H1 (cell line): ENCODE data around the gene GTF2IRD1. TPM values are rescaled to one million over a fixed set of nuclear protein-coding genes. Genes with fewer than 3 reads are reported as not detected.

Source experiments
- CTCF ChIA-PET: fragments of 300-600 bp; sonication (Branson Sonifier 250); formaldehyde crosslinking; loops from one replicate; lab custom pipeline; 2021; ENCODE audit not compliant: partially characterized antibody; lab: Charles Lee
- POLR2A ChIA-PET: fragments of 300-600 bp; sonication (Branson Sonifier 250); formaldehyde crosslinking; loops from one replicate; lab custom pipeline; 2021; ENCODE audit warnings: inconsistent platforms; ENCODE audit not compliant: partially characterized antibody; lab: Charles Lee
- DNase-seq, 2 experiments: peaks; one replicate each; pipeline versions ENCODE4 v3.0.0 to v3.0.0-alpha.2; 2010 to 2022; ENCODE audit warnings: low spot score in 2 of 2, low read depth in 1 of 2, mixed read lengths in 1 of 2
- FAIRE-seq: peaks from 2 replicates; lab custom pipeline; 2011; peaks lifted over from hg19 to GRCh38; lab: Jason Lieb, UNC
- H2AFZ ChIP-seq: 2 replicates; pipeline ENCODE4 v1.8.1; 2012; ENCODE audit warnings: low read length, inconsistent platforms
- H2AK5ac ChIP-seq: 2 replicates; pipeline ENCODE4 v1.6.1; 2013; ENCODE audit warnings: low read depth, low read length
- H2BK120ac ChIP-seq: replicated peaks from 2 replicates; pipeline ENCODE3; 2013; ENCODE audit warnings: low read depth, low read length, inconsistent platforms
- H2BK12ac ChIP-seq: 2 replicates; pipeline ENCODE4 v1.6.1; 2013; ENCODE audit warnings: low read depth, low read length
- H2BK15ac ChIP-seq: 2 replicates; pipeline ENCODE4 v1.6.1; 2013; ENCODE audit warnings: low read length
- H2BK20ac ChIP-seq: 2 replicates; pipeline ENCODE4 v1.6.1; 2013; ENCODE audit warnings: low read length
- H2BK5ac ChIP-seq: 2 replicates; pipeline ENCODE4 v1.6.1; 2013; ENCODE audit warnings: low read depth, low read length
- H3K14ac ChIP-seq: 2 replicates; pipeline ENCODE4 v1.6.1; 2013; ENCODE audit warnings: inconsistent platforms; ENCODE audit not compliant: insufficient read length
- H3K18ac ChIP-seq: 2 replicates; pipeline ENCODE4 v1.6.1; 2013; ENCODE audit warnings: low read length; ENCODE audit errors: extremely low read depth
- H3K23ac ChIP-seq: 2 replicates; pipeline ENCODE4 v1.6.1; 2013; ENCODE audit warnings: inconsistent platforms; ENCODE audit not compliant: insufficient read length
- H3K23me2 ChIP-seq: 2 replicates; pipeline ENCODE4 v1.6.1; 2013; ENCODE audit warnings: low read depth, low read length
- H3K27ac ChIP-seq: 2 replicates; pipeline ENCODE4 v1.6.1; 2011; ENCODE audit warnings: low read depth, low read length, inconsistent platforms
- H3K27me3 ChIP-seq, 4 experiments: replicated peaks in 1 of 4; 1 replicate in 1 of 4; 2 replicates in 3 of 4; pipeline versions ENCODE4 v1.6.1 to v1.8.1; 2011 to 2013; ENCODE audit warnings: low read length in 3 of 4, mild to moderate bottlenecking in 3 of 4, inconsistent platforms in 2 of 4, mixed read lengths in 2 of 4, moderate library complexity in 1 of 4; ENCODE audit not compliant: control insufficient read depth in 3 of 4, insufficient read depth in 3 of 4; ENCODE audit errors: extremely low read depth in 1 of 4
- H3K36me3 ChIP-seq, 4 experiments: 2 replicates each; pipeline versions ENCODE4 v1.6.1 to v1.8.1; 2011 to 2013; ENCODE audit warnings: mild to moderate bottlenecking in 4 of 4, low read length in 3 of 4, moderate library complexity in 2 of 4, control low read depth in 1 of 4, inconsistent platforms in 1 of 4; ENCODE audit not compliant: insufficient read depth in 4 of 4, control insufficient read depth in 2 of 4
- H3K4ac ChIP-seq: replicated peaks from 2 replicates; pipeline ENCODE3; 2013; ENCODE audit warnings: low read length, low read depth, mixed read lengths, inconsistent platforms; ENCODE audit not compliant: insufficient read length
- H3K4me1 ChIP-seq, 4 experiments: replicated peaks in 1 of 4; 1 replicate in 1 of 4; 2 replicates in 3 of 4; pipeline versions ENCODE4 v1.6.1 to v1.8.1; 2011 to 2013; ENCODE audit warnings: low read length in 3 of 4, inconsistent platforms in 2 of 4, mixed read lengths in 1 of 4; ENCODE audit not compliant: insufficient read depth in 4 of 4, control insufficient read depth in 3 of 4
- H3K4me2 ChIP-seq, 2 experiments: 2 replicates each; pipeline versions ENCODE4 v1.6.1 to v1.8.1; 2011 to 2013; ENCODE audit warnings: low read depth in 2 of 2, low read length in 2 of 2, control low read depth in 1 of 2, inconsistent platforms in 1 of 2, mild to moderate bottlenecking in 1 of 2; ENCODE audit not compliant: insufficient read depth in 1 of 2
- H3K4me3 ChIP-seq, 4 experiments: fragments of 200-600, 300-600 bp in 1 of 4; sonication (generic), shearing (Covaris generic), sonication (Bioruptor Twin) in 1 of 4; 2 replicates each; pipeline versions ENCODE4 v1.5.1 to v1.8.1; 2011 to 2016; ENCODE audit warnings: low read length in 4 of 4, low read depth in 3 of 4, control low read depth in 2 of 4, inconsistent platforms in 2 of 4, mild to moderate bottlenecking in 2 of 4, mixed read lengths in 1 of 4, moderate library complexity in 1 of 4; ENCODE audit not compliant: insufficient read depth in 2 of 4; ENCODE audit errors: extremely low read depth in 1 of 4
- H3K56ac ChIP-seq: replicated peaks from 2 replicates; pipeline ENCODE3; 2013; ENCODE audit warnings: low read depth, mild to moderate bottlenecking, mixed read lengths, low read length, inconsistent platforms; ENCODE audit not compliant: insufficient read length
- H3K79me1 ChIP-seq: 2 replicates; pipeline ENCODE4 v1.6.1; 2013; ENCODE audit warnings: low read depth, low read length, control low read depth
- H3K79me2 ChIP-seq, 2 experiments: 2 replicates each; pipeline versions ENCODE4 v1.6.1 to v1.8.1; 2012 to 2013; ENCODE audit warnings: low read length in 2 of 2, mild to moderate bottlenecking in 2 of 2, inconsistent platforms in 1 of 2; ENCODE audit not compliant: insufficient read depth in 2 of 2, control insufficient read depth in 1 of 2
- H3K9ac ChIP-seq, 4 experiments: replicated peaks in 1 of 4; 1 replicate in 1 of 4; 2 replicates in 3 of 4; pipeline versions ENCODE4 v1.6.1 to v1.8.1; 2011 to 2013; ENCODE audit warnings: low read depth in 3 of 4, low read length in 3 of 4, control low read depth in 2 of 4, mild to moderate bottlenecking in 2 of 4, moderate library complexity in 2 of 4, inconsistent platforms in 1 of 4; ENCODE audit errors: extremely low read depth in 1 of 4
- H3K9me3 ChIP-seq, 2 experiments: 2 replicates each; pipeline versions ENCODE4 v1.6.1 to v1.8.1; 2012 to 2013; ENCODE audit warnings: mild to moderate bottlenecking in 2 of 2, moderate library complexity in 2 of 2, control low read depth in 1 of 2, inconsistent platforms in 1 of 2, low read depth in 1 of 2, low read length in 1 of 2, mixed read lengths in 1 of 2; ENCODE audit not compliant: insufficient read depth in 2 of 2
- H4K20me1 ChIP-seq, 2 experiments: replicated peaks in 1 of 2; 2 replicates each; pipeline versions ENCODE3 to v1.8.1; 2011 to 2013; ENCODE audit warnings: inconsistent platforms in 2 of 2, low read length in 2 of 2, mild to moderate bottlenecking in 1 of 2; ENCODE audit not compliant: insufficient read depth in 2 of 2, control insufficient read depth in 1 of 2
- H4K5ac ChIP-seq: 2 replicates; pipeline ENCODE4 v1.6.1; 2013; ENCODE audit warnings: low read length, low read depth, mixed read lengths, inconsistent platforms; ENCODE audit not compliant: insufficient read length
- H4K8ac ChIP-seq: 2 replicates; pipeline ENCODE4 v1.8.0; 2013; ENCODE audit warnings: mild to moderate bottlenecking, moderate library complexity, low read length, inconsistent platforms; ENCODE audit not compliant: insufficient read depth; ENCODE audit errors: extremely low read depth
- H4K91ac ChIP-seq: replicated peaks from 2 replicates; pipeline ENCODE3; 2013; ENCODE audit warnings: low read length, mixed read lengths, inconsistent platforms; ENCODE audit not compliant: insufficient read length
- GABPA ChIP-seq: IDR thresholded peaks from 2 replicates; pipeline ENCODE4 v1.6.1; 2011; ENCODE audit warnings: mild to moderate bottlenecking, low read length, moderate library complexity, borderline replicate concordance; ENCODE audit not compliant: insufficient read depth
- KDM1A ChIP-seq: fragments of 200-600, 300-600 bp; sonication (generic); IDR thresholded peaks from 2 replicates; pipeline ENCODE4 v1.7.1; 2016; ENCODE audit warnings: mild to moderate bottlenecking, low read length, borderline replicate concordance
- KDM4A ChIP-seq: IDR thresholded peaks from one replicate; pipeline ENCODE4 v1.7.1; 2012; ENCODE audit warnings: low read depth, mild to moderate bottlenecking, moderate library complexity, low read length, inconsistent platforms; ENCODE audit not compliant: severe bottlenecking
- MAFK ChIP-seq: IDR thresholded peaks from 2 replicates; pipeline ENCODE4 v1.6.1; 2012; ENCODE audit warnings: low read depth, mild to moderate bottlenecking, improper control_type of control experiment, low read length
- NANOG ChIP-seq: IDR thresholded peaks from 2 replicates; pipeline ENCODE4 v1.6.1; 2011; ENCODE audit warnings: low read length, low read depth, mild to moderate bottlenecking, inconsistent platforms; ENCODE audit not compliant: insufficient read depth, poor library complexity, severe bottlenecking
- PHF8 ChIP-seq: fragments of 200-600 bp; sonication (generic); conservative IDR thresholded peaks from 2 replicates; pipeline ENCODE4 v1.7.1; 2012; ENCODE audit warnings: low read depth, mild to moderate bottlenecking, inconsistent platforms, low read length, moderate library complexity
- POU5F1 ChIP-seq: IDR thresholded peaks from 2 replicates; pipeline ENCODE4 v1.6.1; 2011; ENCODE audit warnings: low read depth, mild to moderate bottlenecking, low read length, moderate library complexity
- RAD21 ChIP-seq, 2 experiments: IDR thresholded peaks in 1 of 2; conservative IDR thresholded peaks in 1 of 2; 2 replicates each; pipeline ENCODE4 v1.6.1; 2011; ENCODE audit warnings: low read depth in 2 of 2, low read length in 2 of 2, improper control_type of control experiment in 1 of 2, inconsistent platforms in 1 of 2, mild to moderate bottlenecking in 1 of 2, moderate library complexity in 1 of 2
- YY1 ChIP-seq: IDR thresholded peaks from 2 replicates; pipeline ENCODE4 v1.6.1; 2011; ENCODE audit warnings: low read depth, mild to moderate bottlenecking, low read length
- WGBS, 2 experiments: shearing (Covaris generic) in 1 of 2; methylation state at CpG; one replicate each; pipeline versions ENCODE4 v1.1.6 to v1.1.7; 2013 to 2015; ENCODE audit warnings: low lambda C conversion rate in 2 of 2, mixed read lengths in 2 of 2, inconsistent platforms in 1 of 2, low coverage in 1 of 2, missing lambda C conversion rate in 1 of 2; ENCODE audit not compliant: insufficient replicate concordance in 2 of 2, insufficient coverage in 1 of 2, insufficient read length in 1 of 2; ENCODE audit errors: extremely low coverage in 1 of 2, missing lambda C conversion rate in 1 of 2; 5-methylcytosine and 5-hydroxymethylcytosine counted together
- polyA plus RNA-seq, 7 experiments: library from polyadenylated mRNA; depleted of rRNA in 3 of 7; stranded (reverse) in 5 of 7; unstranded in 2 of 7; fragments of >200 nt in 5 of 7; fragments of 200-250 nt in 2 of 7; gene quantifications; 1 replicate in 5 of 7; 2 replicates in 1 of 7; 4 replicates in 1 of 7; pipeline versions ENCODE4 v1.2.1 to v1.2.3, GENCODE V29; 2011 to 2013; ENCODE audit warnings: missing spikeins in 2 of 7, mixed read lengths in 2 of 7
- total RNA-seq: library from RNA; stranded (reverse); fragmentation: NEBNext Ultra II Directional; extraction: Animal tissue kit (Norgen Biotek cat#: 25700); gene quantifications from 2 replicates; pipeline ENCODE4 v1.2.1, GENCODE V29; 2021
- TF ChIP-seq, protein P1 (sequence below): IDR thresholded peaks from 2 replicates; pipeline ENCODE4 v1.6.1; 2012; ENCODE audit warnings: low read length, inconsistent platforms

Gene GTF2IRD1
- total and polyA plus RNA-seq, 2 of the 8 experiments (the other 6 are each of a cell fraction or from before 2014, with no cell fraction given) = 27.4 to 45.4 TPM

DNA sequence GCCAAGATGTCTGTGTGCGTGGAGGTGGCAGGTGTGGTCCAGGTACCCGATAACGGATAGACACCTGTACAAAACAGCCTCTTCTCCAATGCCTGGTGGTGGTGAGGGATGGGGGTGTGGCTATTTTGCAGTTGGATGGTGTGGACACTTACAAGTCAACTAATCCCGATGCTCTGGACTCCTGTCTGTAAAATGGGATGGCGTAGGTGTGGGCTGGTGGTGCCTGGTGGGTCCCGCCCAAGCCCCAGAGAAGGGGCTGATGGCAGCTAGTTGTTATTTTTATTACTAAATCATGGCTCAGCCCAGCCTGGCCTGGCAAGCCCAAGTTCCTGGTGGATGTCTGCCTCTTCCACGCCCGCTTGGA is 22.3 kb downstream of the GTF2IRD1 start:
- WGBS, 2 experiments = 96% methylated on average over 8 of the region's 8 CpGs; no CpG with 5 or more reads in 1 of the 2 experiments
- H2AK5ac ChIP-seq = no peak overlapping the region
- ChIA-PET POLR2A (interaction anchor here (1.0 to 1.4 kb wide), 3 partner anchors 8 to 208 kb away, joined by 3 to 5 read pairs (median 3); no protein-coding TSS in a partner anchor), CTCF (interaction anchor here (0.7 to 1.7 kb wide), 3 partner anchors 9 to 16 kb away, joined by 3 to 4 read pairs (median 3); no protein-coding TSS in a partner anchor)
- H3K4me2 ChIP-seq = no peak overlapping the region
- no peak overlapping the region for H2BK120ac ChIP-seq
- H3K9ac ChIP-seq = no peak overlapping the region
- no peak overlapping the region for H2BK15ac ChIP-seq
- no peaks in the 10 kb centered on the region for H3K27me3 ChIP-seq
- DNase-seq (no peak), FAIRE-seq (no peak)
- no peaks in the 10 kb centered on the region for H3K23me2 ChIP-seq
- no peak overlapping the region for H3K14ac ChIP-seq
- H4K91ac ChIP-seq = no peak overlapping the region
- H2AFZ ChIP-seq = no peak overlapping the region
- H4K8ac ChIP-seq = no peak overlapping the region
- no peak overlapping the region for H3K4ac ChIP-seq
- H3K56ac ChIP-seq = no peak overlapping the region
- H3K4me3 ChIP-seq = no peak overlapping the region
- H3K36me3 ChIP-seq = no peaks in the 10 kb centered on the region
- H3K27ac ChIP-seq = no peak overlapping the region
- no peak overlapping the region for H4K5ac ChIP-seq
- peaks cover 20% of the 10 kb centered on the region for H3K79me1 ChIP-seq
- H3K18ac ChIP-seq = no peak overlapping the region
- no peak overlapping the region for H3K23ac ChIP-seq
- H4K20me1 ChIP-seq = peaks cover 8 to 19% of the 10 kb centered on the region in 2 experiments
- H3K79me2 ChIP-seq = peaks cover 8 to 50% of the 10 kb centered on the region in 2 experiments; a peak in 3 of 4 replicates
- no peaks in the 10 kb centered on the region for H3K9me3 ChIP-seq
- H2BK12ac ChIP-seq = no peak overlapping the region
- H2BK5ac ChIP-seq = no peak overlapping the region
- H2BK20ac ChIP-seq = no peak overlapping the region
- H3K4me1 ChIP-seq = peaks cover 3 to 14% (median 8%) of the 10 kb centered on the region in 4 experiments; a peak in 5 of 7 replicates
- no peak for TF ChIP-seq KDM1A
- TF ChIP-seq MAFK = no peak
- no peak for TF ChIP-seq RAD21 (IDR thresholded peaks at IDR 0.05 in 1 of 2, conservative IDR thresholded peaks at IDR 0.05 in 1 of 2; ENCODE audit: low read depth in 2 of 2, low read length in 2 of 2)
- no peak for TF ChIP-seq YY1
- TF ChIP-seq POU5F1 = no peak
- no peak for TF ChIP-seq KDM4A
- no peak for TF ChIP-seq PHF8
- TF ChIP-seq, protein P1, sequence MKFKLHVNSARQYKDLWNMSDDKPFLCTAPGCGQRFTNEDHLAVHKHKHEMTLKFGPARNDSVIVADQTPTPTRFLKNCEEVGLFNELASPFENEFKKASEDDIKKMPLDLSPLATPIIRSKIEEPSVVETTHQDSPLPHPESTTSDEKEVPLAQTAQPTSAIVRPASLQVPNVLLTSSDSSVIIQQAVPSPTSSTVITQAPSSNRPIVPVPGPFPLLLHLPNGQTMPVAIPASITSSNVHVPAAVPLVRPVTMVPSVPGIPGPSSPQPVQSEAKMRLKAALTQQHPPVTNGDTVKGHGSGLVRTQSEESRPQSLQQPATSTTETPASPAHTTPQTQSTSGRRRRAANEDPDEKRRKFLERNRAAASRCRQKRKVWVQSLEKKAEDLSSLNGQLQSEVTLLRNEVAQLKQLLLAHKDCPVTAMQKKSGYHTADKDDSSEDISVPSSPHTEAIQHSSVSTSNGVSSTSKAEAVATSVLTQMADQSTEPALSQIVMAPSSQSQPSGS = no peak
- TF ChIP-seq GABPA = no peak
- TF ChIP-seq NANOG = no peak
